HG03064 (cell line): ENCODE data around the gene SLC31A2.

ENCODE experiments used
- ATAC-seq: cut with Tn5 transposase; IDR thresholded peaks from one replicate; pipeline ENCODE4 v1.9.1; 2021; ENCODE audit warnings: low read depth; ENCODE audit not compliant: unreplicated experiment

The SLC31A2 gene

DNA sequence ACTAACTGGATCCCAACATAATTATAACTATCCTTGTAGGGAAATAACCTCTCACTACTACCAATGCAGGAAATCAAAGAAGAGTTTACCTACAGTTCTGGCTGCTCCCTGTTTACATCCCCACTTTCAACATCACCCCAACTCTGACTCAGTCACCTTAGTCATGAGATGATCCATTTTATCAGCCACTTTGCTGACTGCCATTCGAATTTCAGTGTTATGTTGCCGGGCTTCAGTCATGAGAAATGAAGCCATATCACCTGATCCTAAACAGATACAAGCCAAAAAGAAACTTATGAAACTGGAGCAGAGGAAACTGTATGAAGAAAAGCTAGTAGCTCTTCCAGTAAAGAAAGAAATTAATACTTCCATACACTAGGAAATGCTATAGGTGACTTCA, 33.7 kb downstream of the SLC31A2 start:
- no peak for ATAC-seq

DNA sequence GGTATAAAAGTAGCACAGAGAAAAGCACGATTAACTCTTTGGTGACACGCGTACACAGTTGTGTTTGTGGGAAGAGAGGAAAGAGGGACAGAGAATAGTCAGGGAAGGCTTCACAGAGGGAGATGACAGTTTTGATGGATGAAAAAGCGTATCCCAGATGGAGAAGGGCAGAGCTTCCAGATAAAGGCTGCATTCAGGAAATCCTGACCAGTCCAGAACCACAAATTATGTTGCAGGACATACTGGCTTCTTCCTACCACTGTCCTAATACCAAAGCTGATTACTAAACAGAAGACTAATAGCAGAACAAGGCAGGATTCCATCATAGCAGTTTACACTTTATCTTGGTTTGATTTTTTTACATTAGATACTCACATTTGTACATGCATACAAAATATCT, 34.5 kb downstream of the SLC31A2 start:
- ATAC-seq = no peak

DNA sequence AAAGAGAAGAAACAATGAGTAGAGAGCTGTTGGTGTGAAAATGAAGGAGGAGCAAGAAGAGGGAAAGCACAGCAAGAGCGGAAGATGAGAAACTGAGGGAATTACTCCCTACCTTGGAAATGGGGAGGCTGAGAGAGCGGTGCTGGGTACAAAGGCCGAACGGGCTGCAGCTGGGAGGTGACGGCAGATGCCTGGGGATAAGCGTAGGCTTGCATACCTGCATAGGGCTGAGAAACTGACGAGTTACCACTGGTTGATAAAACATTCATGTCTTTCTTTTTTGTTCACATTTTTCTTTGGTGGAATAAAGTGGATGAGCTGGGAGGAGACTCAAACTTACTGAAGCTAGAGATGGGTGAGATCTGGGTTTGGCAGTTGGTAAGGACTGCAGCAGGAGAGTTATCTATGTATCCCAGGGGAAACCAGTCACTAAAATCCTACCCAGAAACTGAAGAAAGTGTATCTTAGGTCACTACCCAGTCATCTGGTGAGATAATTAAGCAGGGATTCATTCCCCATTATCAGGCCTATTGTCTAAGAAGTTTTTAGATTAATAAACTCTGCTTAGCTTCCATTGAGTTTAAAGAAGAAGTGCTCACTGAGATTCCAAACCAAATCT, 35.4 kb downstream of the SLC31A2 start:
- no peak for ATAC-seq

DNA sequence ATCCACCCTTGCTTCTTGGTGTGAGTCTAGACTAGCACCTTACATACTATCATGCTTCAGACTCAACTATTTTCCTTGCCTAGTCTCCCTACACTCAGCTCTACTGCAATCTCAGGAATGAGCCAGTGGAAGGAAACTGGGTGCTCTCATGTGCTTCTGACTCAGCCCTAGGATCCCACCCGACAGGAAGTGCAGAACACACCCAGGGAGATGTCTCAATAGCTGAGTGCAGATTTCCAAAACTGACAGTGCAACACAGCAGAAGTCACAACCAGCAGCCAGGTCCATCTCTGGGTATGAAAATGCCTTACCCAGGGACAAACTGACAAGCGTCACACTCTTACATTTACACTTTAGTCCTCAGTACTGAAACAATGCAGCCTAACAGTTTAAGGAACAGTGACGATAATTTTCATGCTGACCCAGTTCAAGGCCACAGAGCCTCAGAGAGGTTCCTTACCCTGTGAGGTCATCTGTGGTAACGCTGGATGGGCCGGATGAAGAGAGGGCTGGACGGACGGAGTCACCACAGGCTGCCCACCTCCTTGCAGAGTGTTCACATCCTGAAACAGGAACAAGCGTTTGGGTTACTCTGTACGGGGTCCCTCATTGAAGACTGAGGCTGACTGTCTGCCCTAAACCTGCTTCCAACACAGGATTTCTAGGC, 37.3 kb downstream of the SLC31A2 start:
- ATAC-seq = no peak

DNA sequence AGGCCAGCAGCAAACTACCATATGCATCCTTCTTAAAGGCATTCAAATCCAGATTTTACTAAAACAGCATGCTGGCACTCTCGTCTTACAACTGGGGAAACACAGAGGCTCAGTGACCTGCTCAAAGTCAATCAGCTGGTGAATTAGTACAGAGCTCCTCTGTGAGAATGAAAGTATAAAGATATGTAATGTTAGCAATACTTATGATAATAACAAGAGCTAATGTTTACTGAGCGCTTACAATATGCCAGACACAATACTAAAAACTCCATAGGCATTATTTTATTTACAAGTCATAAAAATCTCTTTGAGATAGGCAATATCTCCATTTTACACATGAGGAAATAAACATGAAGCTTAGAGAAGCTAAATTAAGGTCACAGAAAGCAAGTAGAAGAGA, 41.6 kb downstream of the SLC31A2 start:
- no peak for ATAC-seq

DNA sequence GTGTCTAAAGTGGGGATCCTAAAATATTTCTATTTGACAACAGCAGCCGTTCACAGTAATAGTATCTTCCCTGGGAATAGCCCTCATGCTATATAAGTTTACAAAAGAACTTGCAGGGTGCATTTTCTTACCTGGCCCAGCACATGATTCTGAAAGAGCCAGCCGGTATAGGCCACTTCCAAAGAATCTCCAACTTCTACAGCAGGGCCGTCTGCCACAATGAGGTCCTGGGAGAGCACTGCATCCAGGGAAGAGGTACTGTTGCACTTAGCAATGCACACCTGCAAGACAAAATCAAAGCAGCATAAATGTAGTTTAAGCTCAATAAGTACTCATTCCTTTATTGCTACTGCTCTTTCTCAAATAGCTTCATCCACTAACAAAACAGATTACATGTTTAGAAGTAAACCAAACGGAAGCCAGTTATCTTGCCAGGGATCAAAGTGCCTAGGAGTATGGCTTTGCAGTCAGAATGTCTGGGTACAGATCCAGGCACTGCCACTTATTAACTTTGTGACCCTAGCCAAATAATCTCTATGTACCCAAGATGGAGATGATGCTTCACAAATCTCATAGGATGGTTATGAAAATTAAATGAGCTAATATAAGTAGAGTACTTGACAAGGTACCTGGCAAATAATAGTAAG, 49.0 kb downstream of the SLC31A2 start:
- ATAC-seq = no peak

DNA sequence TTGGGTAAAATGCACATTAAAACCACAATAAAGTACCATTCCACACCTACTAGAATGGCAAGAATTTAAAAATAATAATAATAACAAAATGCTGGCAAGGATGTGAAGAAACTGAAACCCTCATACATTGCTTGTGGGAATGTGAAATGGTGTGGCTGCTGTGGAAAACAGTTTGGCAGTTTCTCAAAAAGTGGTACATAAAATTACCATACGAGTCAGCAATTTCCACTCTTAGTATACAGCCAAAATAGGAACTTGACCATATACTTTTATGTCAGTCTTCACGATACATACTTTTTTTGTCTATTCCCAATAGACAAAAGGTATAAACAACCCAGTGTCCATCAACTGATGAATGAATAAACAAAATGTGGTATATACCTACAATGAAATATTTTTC, 54.6 kb downstream of the SLC31A2 start:
- ATAC-seq = no peak

DNA sequence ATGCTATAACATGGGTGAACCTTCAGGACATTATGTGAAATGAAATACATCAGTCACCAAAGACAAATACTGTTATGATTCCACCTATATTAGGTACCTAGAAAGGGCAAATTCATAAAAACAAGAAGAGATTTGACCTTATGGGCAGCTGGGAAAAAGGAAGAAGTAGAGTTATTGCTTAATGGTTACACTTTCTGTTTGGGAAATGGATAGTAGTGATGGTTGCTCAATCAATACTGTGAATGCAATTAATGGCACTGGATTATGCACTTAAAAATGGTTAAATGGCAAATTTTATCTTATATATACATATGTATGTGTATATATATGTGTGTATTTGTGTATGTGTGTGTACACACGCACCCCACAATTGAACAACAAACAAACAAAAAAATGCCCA, 55.1 kb downstream of the SLC31A2 start:
- no peak for ATAC-seq

DNA sequence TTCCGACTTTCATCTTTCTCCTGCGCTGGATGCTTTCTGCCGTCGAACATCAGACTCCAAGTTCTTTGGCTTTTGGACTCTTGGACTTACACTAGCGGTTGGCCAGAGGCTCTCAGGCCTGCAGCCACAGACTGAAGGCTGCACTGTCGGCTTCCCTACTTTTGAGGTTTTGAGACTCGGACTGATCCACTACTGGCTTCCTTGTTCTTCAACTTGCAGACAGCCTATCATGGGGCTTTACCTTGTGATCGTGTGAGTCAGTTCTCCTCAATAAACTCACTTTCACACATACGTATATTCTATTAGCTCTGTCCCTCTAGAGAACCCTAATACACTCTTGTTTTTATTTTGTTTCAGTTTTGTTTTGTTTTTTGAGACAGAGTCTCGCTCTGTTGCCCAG, 60.0 kb downstream of the SLC31A2 start:
- no peak for ATAC-seq
